Glomerular visceral epithelial cell (primary cell): ENCODE results near the gene ACTN2.
"Not testable (repeated sequence)": the region's sequence is repeated elsewhere in the genome, so short reads cannot be mapped to it uniquely, and the experiment has no call there.

Experiments
- DNase-seq: peaks from one replicate; pipeline ENCODE4 v3.0.0-alpha.2; 2016; ENCODE audit errors: extremely low spot score

Gene ACTN2

GRCh38 chr1:236685917-236686814 lies at the start of gene ACTN2:
TSS of gene ACTN2 (plus strand) at chr1:236686499. CDS start at chr1:236686674, 175 bp downstream.
- peak; percentile 38 for DNase-seq

DNA sequence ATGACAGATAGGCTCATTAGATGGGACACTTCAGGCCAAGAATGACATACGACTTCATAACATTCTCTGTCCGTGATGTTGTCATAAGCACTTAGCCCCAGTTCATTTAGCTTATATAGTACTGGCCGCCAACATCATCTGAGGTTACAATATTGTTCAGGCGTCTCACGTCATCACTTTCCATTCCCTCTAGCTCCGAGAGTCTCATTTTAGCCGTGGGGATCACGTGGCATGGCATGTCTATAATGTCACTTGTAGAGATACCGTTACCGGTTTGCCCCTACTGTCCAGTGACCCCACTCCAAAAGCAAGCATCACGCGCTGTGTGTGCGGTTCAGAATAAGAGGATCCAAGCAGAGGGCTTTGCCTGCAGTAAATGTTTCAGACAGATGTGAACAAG lies 47.4 kb upstream of the ACTN2 start:
- no peak for DNase-seq

DNA sequence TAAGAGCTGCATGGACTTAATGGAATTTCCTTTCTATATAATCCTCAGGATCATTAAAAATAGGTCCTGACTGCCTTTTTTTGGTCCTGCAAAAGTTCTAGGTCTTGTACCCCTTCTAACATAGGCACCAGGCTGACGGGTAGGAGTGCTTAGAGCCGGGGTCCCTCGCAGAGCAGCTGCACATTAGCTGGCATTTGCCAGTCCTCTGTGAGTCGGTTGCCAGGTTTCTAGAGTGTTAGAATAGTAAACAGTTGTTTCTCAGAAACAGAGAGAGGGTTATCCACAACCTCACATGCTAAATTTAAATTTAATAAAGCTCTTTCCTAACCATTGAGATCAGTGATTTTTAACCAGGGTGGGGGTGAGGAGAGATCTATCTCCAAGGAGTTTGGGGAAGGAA lies 46.6 kb upstream of the ACTN2 start:
- DNase-seq = no peak

GRCh38 chr1:236642763-236643162 lies 43.5 kb upstream of the ACTN2 start:
- no peak for DNase-seq

GRCh38 chr1:236645016-236645680 lies 41.2 kb upstream of the ACTN2 start:
- no peak for DNase-seq

DNA sequence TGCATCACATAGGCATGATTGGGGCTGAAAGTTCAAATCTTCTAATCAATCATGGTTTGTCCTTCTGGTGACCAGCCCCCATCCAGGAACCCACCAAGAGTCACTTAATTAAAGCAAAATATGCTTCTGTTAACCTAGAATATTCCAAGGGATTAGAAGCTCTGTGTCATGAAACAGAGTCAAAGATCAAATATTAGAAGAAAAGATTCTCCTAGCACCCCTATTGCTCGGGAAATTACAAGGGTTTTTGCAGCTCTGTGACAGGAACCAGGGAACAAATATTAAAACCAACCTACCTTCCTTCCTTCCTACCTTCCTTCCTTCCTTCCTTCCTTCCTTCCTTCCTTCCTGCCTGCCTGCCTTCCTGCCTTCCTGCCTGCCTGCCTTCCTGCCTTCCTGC lies 31.8 kb upstream of the ACTN2 start:
- DNase-seq = no peak

DNA sequence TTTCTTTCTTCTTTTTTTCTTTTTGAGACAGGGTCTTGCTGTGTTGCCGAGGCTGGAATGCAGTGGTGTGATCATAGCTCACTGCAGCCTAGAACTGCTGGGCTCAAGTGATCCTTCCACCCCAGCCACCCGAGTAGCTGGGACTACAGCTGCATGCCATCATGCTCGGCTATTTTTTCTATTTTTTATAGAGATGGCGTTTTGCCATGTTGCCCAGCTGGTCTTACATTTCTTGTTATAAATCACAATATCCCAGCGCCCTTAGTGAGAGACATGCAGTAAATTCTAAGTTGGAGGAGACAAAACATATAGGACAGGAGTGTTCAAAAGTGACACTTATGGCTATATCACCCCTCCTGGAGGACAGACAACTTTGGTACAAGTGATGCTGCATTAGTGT lies 31.3 kb upstream of the ACTN2 start:
- DNase-seq = no peak

- DNase-seq = no peak
Measured at GRCh38 chr1:236657398-236657797, 28.9 kb upstream of the ACTN2 start.

GRCh38 chr1:236659792-236660587 lies 26.3 kb upstream of the ACTN2 start:
- no peak for DNase-seq

DNA sequence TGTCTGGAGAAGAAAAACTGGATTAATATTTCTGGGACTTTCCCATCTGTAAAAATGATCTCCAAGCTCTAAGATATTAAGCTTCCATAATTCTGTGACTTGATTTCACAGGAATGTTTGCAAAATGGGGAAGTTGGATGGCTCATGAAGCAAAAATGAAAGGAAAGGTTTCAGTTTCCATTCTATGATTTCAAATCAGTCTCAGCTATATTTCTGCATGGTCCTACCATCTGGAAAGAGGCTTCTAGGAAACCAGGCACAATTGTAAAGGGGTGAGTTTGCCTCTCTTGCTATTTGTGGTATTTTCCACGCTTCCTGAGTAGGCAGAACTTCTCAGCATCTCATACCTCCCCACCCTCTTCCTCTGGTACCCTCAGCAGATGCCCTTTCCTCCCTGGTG lies 22.4 kb upstream of the ACTN2 start:
- DNase-seq = peak; percentile 37

GRCh38 chr1:236668909-236669308 lies 17.4 kb upstream of the ACTN2 start:
- DNase-seq = not testable (repeated sequence)

- DNase-seq = no peak
Measured at GRCh38 chr1:236670060-236670459, 16.2 kb upstream of the ACTN2 start.

DNA sequence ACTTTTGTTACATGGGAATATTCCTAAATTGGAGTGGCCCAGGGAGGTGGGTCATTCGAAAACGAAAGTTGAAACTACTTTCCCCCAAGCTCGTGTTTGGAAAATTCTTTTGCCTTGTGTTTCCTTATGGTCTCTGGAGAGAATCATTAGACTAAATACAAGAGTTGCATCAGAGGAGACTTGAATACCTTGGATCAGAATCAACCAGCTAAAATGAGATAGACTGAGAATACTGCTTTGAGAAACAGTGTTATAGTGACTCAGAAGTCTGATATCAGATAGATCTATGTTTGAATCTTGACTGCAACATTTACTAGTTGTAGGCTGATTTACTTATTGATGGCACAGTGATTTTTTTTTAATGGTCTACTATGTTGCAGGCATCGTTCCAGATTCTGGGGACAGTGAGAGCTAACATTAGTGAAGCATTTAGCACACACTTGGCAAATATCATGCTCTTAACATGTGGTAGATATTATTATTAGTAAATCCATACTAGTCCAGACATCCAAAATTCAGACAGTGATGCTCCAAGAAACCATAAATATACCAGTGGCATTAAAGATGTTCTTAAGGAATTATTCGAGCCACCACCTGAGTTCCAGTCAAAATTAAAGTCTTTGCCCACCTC lies 12.9 kb upstream of the ACTN2 start:
- no peak for DNase-seq

DNA sequence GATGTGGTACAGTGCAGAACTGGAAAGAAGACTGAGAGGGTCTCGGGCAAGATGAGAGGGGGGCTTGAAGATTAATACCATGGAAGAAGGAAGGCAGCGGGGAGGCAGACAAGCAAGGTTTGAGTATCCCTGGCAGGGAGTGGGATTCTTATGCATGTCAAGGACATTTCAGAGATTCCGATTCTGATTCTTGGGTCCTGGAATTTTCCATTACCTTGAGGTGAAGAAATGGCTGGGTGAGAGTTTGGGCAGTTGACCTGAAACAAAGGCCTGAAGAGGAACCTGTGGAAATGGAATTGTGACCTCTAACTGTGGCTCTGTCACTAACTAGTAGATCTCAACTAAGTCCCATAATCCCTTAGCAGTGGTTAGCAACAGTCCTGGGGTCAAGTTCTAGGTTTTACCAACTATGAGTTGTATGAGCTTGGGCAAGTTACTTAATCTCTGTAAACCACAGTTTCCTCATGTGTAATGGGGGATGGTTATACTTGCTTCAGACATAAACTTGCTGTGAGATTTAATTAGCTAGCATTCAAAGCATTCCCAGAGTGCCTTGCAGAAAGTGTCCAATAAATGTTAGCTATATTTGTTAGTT lies 8.6 kb upstream of the ACTN2 start:
- no peak for DNase-seq

DNA sequence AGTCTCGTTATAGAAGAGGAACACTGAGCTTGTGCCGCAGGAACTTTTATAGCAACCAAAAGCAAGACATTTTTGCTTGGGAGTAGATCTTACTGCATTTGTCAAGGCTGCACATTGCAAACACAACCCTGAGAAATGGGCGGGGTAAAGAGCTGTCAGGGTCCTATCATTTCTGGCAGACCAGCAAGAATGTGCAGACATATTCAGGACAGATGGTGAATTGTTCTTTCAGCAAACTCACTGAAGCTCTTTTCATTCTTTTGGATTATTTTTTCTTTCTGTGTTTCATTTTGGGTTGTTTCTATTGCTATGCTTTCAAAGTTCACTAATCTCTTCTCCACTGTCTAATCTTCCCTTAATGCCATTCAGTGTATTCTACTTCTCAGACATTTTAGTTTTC lies 5.1 kb upstream of the ACTN2 start:
- no peak for DNase-seq

GRCh38 chr1:236685205-236685916 lies 938 bp upstream of the ACTN2 start:
- no peak for DNase-seq

GRCh38 chr1:236686815-236687160 lies 489 bp downstream of the ACTN2 start:
- DNase-seq = no peak

DNA sequence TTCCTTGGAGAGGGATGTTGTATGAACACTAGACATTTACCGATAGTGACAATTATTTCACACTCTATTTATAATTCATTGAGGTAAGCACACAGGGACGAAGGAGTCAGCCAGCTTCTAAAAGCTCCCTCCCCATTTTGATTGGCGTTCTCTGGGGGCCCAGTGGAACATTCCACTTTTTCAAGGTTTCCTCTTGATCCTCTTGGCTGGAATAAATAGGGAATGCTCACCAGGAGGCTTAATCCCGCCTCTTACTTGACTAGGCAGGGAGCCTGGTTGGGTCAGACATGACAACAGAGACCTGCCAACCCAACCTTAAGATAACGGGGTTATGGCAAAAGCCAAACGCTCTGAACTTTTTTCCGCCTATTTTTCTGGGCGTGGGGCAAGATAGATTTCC lies 974 bp downstream of the ACTN2 start:
- no peak for DNase-seq

- DNase-seq = no peak
Measured at GRCh38 chr1:236688705-236689104, 2.4 kb downstream of the ACTN2 start.

GRCh38 chr1:236689713-236690569 lies 3.6 kb downstream of the ACTN2 start:
- DNase-seq = no peak
